CD4-positive, alpha-beta T cell (primary cell): ENCODE measurements around the gene FEM1C. TPM values are rescaled to one million over a fixed set of nuclear protein-coding genes. Genes with fewer than 3 reads are reported as not detected.

Experiments used
- ATAC-seq: fragments of 200-7000 bp; cut with Tn5 transposase; one replicate; pipeline ENCODE4 v1.10.0; 2022; ENCODE audit warnings: mild to moderate bottlenecking; ENCODE audit not compliant: poor library complexity
- CTCF ChIA-PET: fragments of 350-600 bp; sonication (Branson Sonifier 250); formaldehyde crosslinking; loops from one replicate; lab custom pipeline; 2021; ENCODE audit warnings: antibody characterized with exemption, inconsistent platforms; lab: Charles Lee
- POLR2A ChIA-PET: fragments of 350-600 bp; sonication (Branson Sonifier 250); formaldehyde crosslinking; loops from one replicate; lab custom pipeline; 2021; ENCODE audit warnings: antibody characterized with exemption, inconsistent platforms; lab: Charles Lee
- DNase-seq, 14 experiments: peaks; one replicate each; pipeline ENCODE4 v3.0.0-alpha.2; 2013 to 2020; ENCODE audit warnings: mixed read lengths in 2 of 14
- H3K27ac ChIP-seq, 2 donors: one replicate each; pipeline versions ENCODE4 v1.5.1 to v1.7.0; 2013; ENCODE audit warnings: low read length in 2 of 2, low read depth in 1 of 2, mild to moderate bottlenecking in 1 of 2
- H3K27me3 ChIP-seq, 2 experiments: 1 replicate in 1 of 2; 2 replicates in 1 of 2; pipeline versions ENCODE4 v1.6.1 to v1.7.0; 2013; ENCODE audit warnings: low read length in 2 of 2, control low read depth in 1 of 2, mild to moderate bottlenecking in 1 of 2, moderate library complexity in 1 of 2; ENCODE audit not compliant: insufficient read depth in 2 of 2, control insufficient read depth in 1 of 2
- H3K36me3 ChIP-seq: one replicate; pipeline ENCODE4 v1.6.1; 2013; ENCODE audit warnings: low read length, control low read depth; ENCODE audit not compliant: insufficient read depth
- H3K4me1 ChIP-seq: one replicate; pipeline ENCODE4 v1.6.1; 2013; ENCODE audit warnings: low read length, control low read depth; ENCODE audit not compliant: insufficient read depth
- H3K4me3 ChIP-seq: one replicate; pipeline ENCODE4 v1.5.1; 2013; ENCODE audit warnings: mild to moderate bottlenecking, low read length, moderate library complexity
- H3K9me3 ChIP-seq, 2 experiments: 1 replicate in 1 of 2; 2 replicates in 1 of 2; pipeline versions ENCODE4 v1.6.1 to v1.7.0; 2013; ENCODE audit warnings: low read length in 2 of 2, mild to moderate bottlenecking in 2 of 2, control low read depth in 1 of 2, moderate library complexity in 1 of 2; ENCODE audit not compliant: control insufficient read depth in 1 of 2, insufficient read depth in 1 of 2
- H3K27ac Mint-ChIP-seq: one replicate; pipeline ENCODE4 v1.8.0; 2020; ENCODE audit warnings: mixed read lengths
- H3K27me3 Mint-ChIP-seq: one replicate; pipeline ENCODE4 v1.8.0; 2021; ENCODE audit warnings: mixed read lengths
- H3K36me3 Mint-ChIP-seq: one replicate; pipeline ENCODE4 v1.8.0; 2021; ENCODE audit warnings: low read depth, mixed read lengths
- H3K4me1 Mint-ChIP-seq: one replicate; pipeline ENCODE4 v1.8.0; 2021; ENCODE audit warnings: low read depth, mixed read lengths
- H3K4me3 Mint-ChIP-seq: one replicate; pipeline ENCODE4 v1.8.0; 2020; ENCODE audit warnings: mild to moderate bottlenecking, mixed read lengths
- H3K9me3 Mint-ChIP-seq: one replicate; pipeline ENCODE4 v1.8.0; 2020; ENCODE audit warnings: mixed read lengths
- intact Hi-C, 2 experiments: fragments of 100-400 bp; cut with DNase I in 1 of 2; cut with micrococcal nuclease in 1 of 2; formaldehyde crosslinking; loops; one replicate each; pipeline versions ENCODE4 v1.15.1 to v1.9.0; 2023 to 2025; cut with DNase I, micrococcal nuclease
- total RNA-seq, 174 experiments: library from RNA in 2 of 174; stranded (reverse) in 2 of 174; gene quantifications; one replicate each; pipeline ENCODE4 v1.2.3 and lab custom pipeline; 2021 to 2026
- TF ChIP-seq, protein P1 (sequence below): fragments of 200-600 bp; IDR thresholded peaks from one replicate; pipeline ENCODE4 v1.8.0; 2022; ENCODE audit warnings: antibody characterized with exemption, mild to moderate bottlenecking

The FEM1C gene
- total RNA-seq, 2 experiments from 2014 or later = 43.3 to 44.2 TPM

DNA sequence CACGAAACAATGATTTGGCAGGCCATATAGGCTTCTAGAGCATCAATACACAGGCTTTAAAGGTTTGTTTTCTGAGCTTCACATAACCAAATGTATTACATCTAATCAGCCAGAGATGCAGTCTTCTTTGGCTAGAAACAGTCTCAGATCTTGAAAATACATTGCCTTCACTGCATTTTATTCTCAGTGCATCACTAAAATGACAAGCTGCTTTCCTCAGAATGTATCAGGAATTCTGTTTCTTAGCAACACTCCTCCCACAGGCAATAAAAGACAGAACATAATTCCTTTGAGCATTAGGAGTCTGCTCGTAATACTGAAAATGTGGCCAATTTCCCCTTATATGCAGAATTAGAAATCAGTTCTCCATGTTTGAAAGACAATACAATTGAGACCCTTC lies 36.9 kb downstream of the FEM1C start:
- H3K36me3 Mint-ChIP-seq = no peaks in the 10 kb centered on the region
- TF ChIP-seq, protein P1, sequence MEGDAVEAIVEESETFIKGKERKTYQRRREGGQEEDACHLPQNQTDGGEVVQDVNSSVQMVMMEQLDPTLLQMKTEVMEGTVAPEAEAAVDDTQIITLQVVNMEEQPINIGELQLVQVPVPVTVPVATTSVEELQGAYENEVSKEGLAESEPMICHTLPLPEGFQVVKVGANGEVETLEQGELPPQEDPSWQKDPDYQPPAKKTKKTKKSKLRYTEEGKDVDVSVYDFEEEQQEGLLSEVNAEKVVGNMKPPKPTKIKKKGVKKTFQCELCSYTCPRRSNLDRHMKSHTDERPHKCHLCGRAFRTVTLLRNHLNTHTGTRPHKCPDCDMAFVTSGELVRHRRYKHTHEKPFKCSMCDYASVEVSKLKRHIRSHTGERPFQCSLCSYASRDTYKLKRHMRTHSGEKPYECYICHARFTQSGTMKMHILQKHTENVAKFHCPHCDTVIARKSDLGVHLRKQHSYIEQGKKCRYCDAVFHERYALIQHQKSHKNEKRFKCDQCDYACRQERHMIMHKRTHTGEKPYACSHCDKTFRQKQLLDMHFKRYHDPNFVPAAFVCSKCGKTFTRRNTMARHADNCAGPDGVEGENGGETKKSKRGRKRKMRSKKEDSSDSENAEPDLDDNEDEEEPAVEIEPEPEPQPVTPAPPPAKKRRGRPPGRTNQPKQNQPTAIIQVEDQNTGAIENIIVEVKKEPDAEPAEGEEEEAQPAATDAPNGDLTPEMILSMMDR = no peak
- no peaks in the 10 kb centered on the region for H3K9me3 Mint-ChIP-seq
- Histone ChIP-seq H3K27me3 (peaks cover 0 to 6% of the 10 kb centered on the region in 2 experiments), H3K36me3 (no peaks in the 10 kb centered on the region), H3K27ac (no peak overlapping the region), H3K9me3 (no peaks in the 10 kb centered on the region), H3K4me1 (no peaks in the 10 kb centered on the region), H3K4me3 (no peak overlapping the region)
- no peak overlapping the region for H3K27ac Mint-ChIP-seq
- POLR2A ChIA-PET = no interaction called here
- no peaks in the 10 kb centered on the region for H3K4me1 Mint-ChIP-seq
- ATAC-seq (no peak), DNase-seq (no peak)
- peaks cover 14% of the 10 kb centered on the region for H3K27me3 Mint-ChIP-seq
- intact Hi-C loops = no loop called here
- no peak overlapping the region for H3K4me3 Mint-ChIP-seq
- CTCF ChIA-PET = no interaction called here

GRCh38 chr5:115503420-115503819 lies 41.2 kb downstream of the FEM1C start:
- Histone ChIP-seq H3K36me3 (no peaks in the 10 kb centered on the region), H3K4me1 (no peaks in the 10 kb centered on the region), H3K27ac (no peak overlapping the region), H3K9me3 (peaks cover 0 to 4% of the 10 kb centered on the region in 2 experiments), H3K27me3 (peaks cover 0 to 13% of the 10 kb centered on the region in 2 experiments), H3K4me3 (no peak overlapping the region)
- Mint-ChIP-seq H3K36me3 (no peaks in the 10 kb centered on the region), H3K27ac (no peak overlapping the region), H3K9me3 (no peaks in the 10 kb centered on the region), H3K4me1 (no peaks in the 10 kb centered on the region), H3K27me3 (peaks cover 26% of the 10 kb centered on the region), H3K4me3 (no peak overlapping the region)
- CTCF ChIA-PET = interaction anchor here (0.7 kb wide), 1 partner anchor 71 kb away, joined by 3 read pairs; no protein-coding TSS in a partner anchor
- POLR2A ChIA-PET = no interaction called here
- ATAC-seq (no peak), DNase-seq (no peak)
- TF ChIP-seq, protein P1 = no peak
- intact Hi-C loops = no loop called here

DNA sequence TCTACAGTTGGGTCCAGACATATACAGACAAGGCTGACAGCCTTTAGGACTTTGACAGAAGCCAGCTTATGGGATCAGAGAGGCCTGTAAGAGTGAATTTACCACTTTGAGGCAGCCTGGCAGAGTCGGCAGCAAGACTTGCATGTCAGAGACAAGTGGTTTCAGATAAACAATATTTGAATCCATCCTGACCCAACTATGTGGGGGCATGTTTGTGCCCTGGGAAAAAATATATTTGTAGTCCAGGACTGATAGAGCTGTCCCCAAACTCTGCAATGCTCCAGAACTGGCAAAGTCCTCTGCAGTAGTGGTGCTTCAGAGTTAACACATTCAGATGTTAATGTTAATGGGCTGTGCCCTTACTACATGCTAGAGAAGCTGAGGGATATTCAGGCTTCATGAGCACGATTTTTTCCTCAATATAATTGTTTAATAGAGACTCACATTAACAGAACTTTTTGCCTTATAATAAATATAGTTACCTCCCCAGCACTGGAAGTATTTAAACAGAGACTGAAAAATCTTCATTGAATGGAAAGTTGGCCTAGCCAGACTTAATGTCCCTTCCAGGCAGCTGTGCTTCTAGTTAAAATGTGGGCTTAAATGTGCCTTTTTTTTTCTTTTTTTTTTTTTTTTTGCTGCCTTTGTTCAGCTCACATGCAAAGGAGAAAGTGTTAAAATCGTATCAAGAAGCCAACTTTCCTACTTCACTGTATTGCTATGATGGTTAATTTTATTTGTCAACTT lies 42.9 kb downstream of the FEM1C start:
- Histone ChIP-seq H3K27me3 (peaks cover 0 to 14% of the 10 kb centered on the region in 2 experiments), H3K4me1 (no peaks in the 10 kb centered on the region), H3K27ac (no peak overlapping the region), H3K4me3 (no peak overlapping the region), H3K36me3 (no peaks in the 10 kb centered on the region), H3K9me3 (peaks cover 0 to 4% of the 10 kb centered on the region in 2 experiments)
- CTCF ChIA-PET = no interaction called here
- ATAC-seq (no peak), DNase-seq (no peak)
- no peak overlapping the region for H3K27ac Mint-ChIP-seq
- H3K27me3 Mint-ChIP-seq = peaks cover 21% of the 10 kb centered on the region
- TF ChIP-seq, protein P1 = no peak
- no peaks in the 10 kb centered on the region for H3K4me1 Mint-ChIP-seq
- H3K4me3 Mint-ChIP-seq = no peak overlapping the region
- H3K36me3 Mint-ChIP-seq = no peaks in the 10 kb centered on the region
- intact Hi-C loops = no loop called here
- POLR2A ChIA-PET = no interaction called here
- H3K9me3 Mint-ChIP-seq = no peaks in the 10 kb centered on the region
